CD4-positive, alpha-beta T cell (primary cell): ENCODE data around the gene OR5F1. TPM values are rescaled to one million over a fixed set of nuclear protein-coding genes. Genes with fewer than 3 reads are reported as not detected.

ENCODE experiments used
- ATAC-seq: fragments of 200-7000 bp; cut with Tn5 transposase; one replicate; pipeline ENCODE4 v1.10.0; 2022; ENCODE audit warnings: mild to moderate bottlenecking; ENCODE audit not compliant: poor library complexity
- CTCF ChIA-PET: fragments of 350-600 bp; sonication (Branson Sonifier 250); formaldehyde crosslinking; loops from one replicate; lab custom pipeline; 2021; ENCODE audit warnings: antibody characterized with exemption, inconsistent platforms; lab: Charles Lee
- POLR2A ChIA-PET: fragments of 350-600 bp; sonication (Branson Sonifier 250); formaldehyde crosslinking; loops from one replicate; lab custom pipeline; 2021; ENCODE audit warnings: antibody characterized with exemption, inconsistent platforms; lab: Charles Lee
- DNase-seq, 14 experiments: peaks; one replicate each; pipeline ENCODE4 v3.0.0-alpha.2; 2013 to 2020; ENCODE audit warnings: mixed read lengths in 2 of 14
- H3K27ac ChIP-seq, 2 donors: one replicate each; pipeline versions ENCODE4 v1.5.1 to v1.7.0; 2013; ENCODE audit warnings: low read length in 2 of 2, low read depth in 1 of 2, mild to moderate bottlenecking in 1 of 2
- H3K27me3 ChIP-seq, 2 experiments: 1 replicate in 1 of 2; 2 replicates in 1 of 2; pipeline versions ENCODE4 v1.6.1 to v1.7.0; 2013; ENCODE audit warnings: low read length in 2 of 2, control low read depth in 1 of 2, mild to moderate bottlenecking in 1 of 2, moderate library complexity in 1 of 2; ENCODE audit not compliant: insufficient read depth in 2 of 2, control insufficient read depth in 1 of 2
- H3K36me3 ChIP-seq: one replicate; pipeline ENCODE4 v1.6.1; 2013; ENCODE audit warnings: low read length, control low read depth; ENCODE audit not compliant: insufficient read depth
- H3K4me1 ChIP-seq: one replicate; pipeline ENCODE4 v1.6.1; 2013; ENCODE audit warnings: low read length, control low read depth; ENCODE audit not compliant: insufficient read depth
- H3K4me3 ChIP-seq: one replicate; pipeline ENCODE4 v1.5.1; 2013; ENCODE audit warnings: mild to moderate bottlenecking, low read length, moderate library complexity
- H3K9me3 ChIP-seq, 2 experiments: 1 replicate in 1 of 2; 2 replicates in 1 of 2; pipeline versions ENCODE4 v1.6.1 to v1.7.0; 2013; ENCODE audit warnings: low read length in 2 of 2, mild to moderate bottlenecking in 2 of 2, control low read depth in 1 of 2, moderate library complexity in 1 of 2; ENCODE audit not compliant: control insufficient read depth in 1 of 2, insufficient read depth in 1 of 2
- H3K27ac Mint-ChIP-seq: one replicate; pipeline ENCODE4 v1.8.0; 2020; ENCODE audit warnings: mixed read lengths
- H3K27me3 Mint-ChIP-seq: one replicate; pipeline ENCODE4 v1.8.0; 2021; ENCODE audit warnings: mixed read lengths
- H3K36me3 Mint-ChIP-seq: one replicate; pipeline ENCODE4 v1.8.0; 2021; ENCODE audit warnings: low read depth, mixed read lengths
- H3K4me1 Mint-ChIP-seq: one replicate; pipeline ENCODE4 v1.8.0; 2021; ENCODE audit warnings: low read depth, mixed read lengths
- H3K4me3 Mint-ChIP-seq: one replicate; pipeline ENCODE4 v1.8.0; 2020; ENCODE audit warnings: mild to moderate bottlenecking, mixed read lengths
- H3K9me3 Mint-ChIP-seq: one replicate; pipeline ENCODE4 v1.8.0; 2020; ENCODE audit warnings: mixed read lengths
- CTCF ChIP-seq: fragments of 200-600 bp; IDR thresholded peaks from one replicate; pipeline ENCODE4 v1.8.0; 2022; ENCODE audit warnings: antibody characterized with exemption, mild to moderate bottlenecking
- intact Hi-C, 2 experiments: fragments of 100-400 bp; cut with DNase I in 1 of 2; cut with micrococcal nuclease in 1 of 2; formaldehyde crosslinking; loops; one replicate each; pipeline versions ENCODE4 v1.15.1 to v1.9.0; 2023 to 2025; cut with DNase I, micrococcal nuclease
- polyA plus RNA-seq, 2 donors: library from polyadenylated mRNA; unstranded; fragments of 120-200 nt; gene quantifications; one replicate each; pipeline ENCODE4 v1.2.1, GENCODE V29; 2013
- total RNA-seq, 174 experiments: library from RNA in 2 of 174; stranded (reverse) in 2 of 174; gene quantifications; one replicate each; pipeline ENCODE4 v1.2.3 and lab custom pipeline; 2021 to 2026

The OR5F1 gene
- total RNA-seq (not detected), total RNA-seq (lab: John Stamatoyannopoulos, UW) (0 reads per million in 172 experiments)
- polyA plus RNA-seq (2013, experiment 1 of 2), result not detected
- not detected for polyA plus RNA-seq (2013, experiment 2 of 2)

- Histone ChIP-seq H3K4me1 (no peaks in the 10 kb centered on the region), H3K4me3 (no peak within 1 kb of the TSS), H3K9me3 (no peaks in the 10 kb centered on the region), H3K36me3 (no peaks in the 10 kb centered on the region), H3K27ac (no peak within 1 kb of the TSS), H3K27me3 (no peaks in the 10 kb centered on the region)
- no peaks in the 10 kb centered on the region for H3K27me3 Mint-ChIP-seq
- H3K4me1 Mint-ChIP-seq, result no peaks in the 10 kb centered on the region
- intact Hi-C loops, result no loop called here
- no peak for ATAC-seq
- no peak for TF ChIP-seq CTCF
- H3K36me3 Mint-ChIP-seq, result no peaks in the 10 kb centered on the region
- H3K9me3 Mint-ChIP-seq, result peaks cover 12% of the 10 kb centered on the region
- ChIA-PET CTCF (no interaction called here), POLR2A (no interaction called here)
- no peak within 1 kb of the TSS for H3K27ac Mint-ChIP-seq
- DNase-seq, result no peak
- H3K4me3 Mint-ChIP-seq, result no peak within 1 kb of the TSS
Measured at GRCh38 chr11:55994525-55994924, at the start of gene OR5F1. TSS of gene OR5F1 (minus strand) at chr11:55994625. CDS start at chr11:55994625, 0 bp downstream.

- ChIA-PET CTCF (no interaction called here), POLR2A (no interaction called here)
- Mint-ChIP-seq H3K27me3 (no peaks in the 10 kb centered on the region), H3K4me1 (no peaks in the 10 kb centered on the region), H3K36me3 (no peaks in the 10 kb centered on the region), H3K4me3 (no peak within 1 kb of the TSS), H3K9me3 (peaks cover 4% of the 10 kb centered on the region), H3K27ac (no peak within 1 kb of the TSS)
- Histone ChIP-seq H3K4me3 (no peak within 1 kb of the TSS), H3K36me3 (no peaks in the 10 kb centered on the region), H3K27ac (no peak within 1 kb of the TSS), H3K27me3 (no peaks in the 10 kb centered on the region), H3K9me3 (no peaks in the 10 kb centered on the region), H3K4me1 (no peaks in the 10 kb centered on the region)
- intact Hi-C loops, result no loop called here
- no peak for TF ChIP-seq CTCF
- no peak for ATAC-seq
- DNase-seq, result no peak
Measured at GRCh38 chr11:56027354-56027753, 32.9 kb upstream of the OR5F1 start, which contains the start of gene OR5AS1. TSS of gene OR5AS1 (plus strand) at chr11:56027654. CDS start at chr11:56030419, 2,765 bp downstream.

- ATAC-seq (no peak), DNase-seq (no peak)
- no peak overlapping the region for H3K27ac ChIP-seq
- Mint-ChIP-seq H3K36me3 (no peaks in the 10 kb centered on the region), H3K4me3 (no peak overlapping the region), H3K4me1 (no peaks in the 10 kb centered on the region), H3K9me3 (peaks cover 13% of the 10 kb centered on the region), H3K27me3 (no peaks in the 10 kb centered on the region), H3K27ac (no peak overlapping the region)
- no peaks in the 10 kb centered on the region for H3K4me1 ChIP-seq
- no peaks in the 10 kb centered on the region for H3K27me3 ChIP-seq
- POLR2A ChIA-PET, result no interaction called here
- CTCF ChIA-PET, result no interaction called here
- H3K9me3 ChIP-seq, result peaks cover 0 to 9% of the 10 kb centered on the region in 2 experiments
- TF ChIP-seq CTCF, result no peak
- H3K36me3 ChIP-seq, result no peaks in the 10 kb centered on the region
- intact Hi-C loops, result no loop called here
- H3K4me3 ChIP-seq, result no peak overlapping the region
Measured at GRCh38 chr11:56013805-56014204, 19.4 kb upstream of the OR5F1 start.
